ENCODE measurements around the gene HFM1. TPM values are rescaled to one million over a fixed set of nuclear protein-coding genes. Genes with fewer than 3 reads are reported as not detected.

The HFM1 gene
- total and polyA plus RNA-seq, 10 of the 15 experiments (the other 5 are each of a cell fraction or from before 2014, with no cell fraction given), result not detected

DNA sequence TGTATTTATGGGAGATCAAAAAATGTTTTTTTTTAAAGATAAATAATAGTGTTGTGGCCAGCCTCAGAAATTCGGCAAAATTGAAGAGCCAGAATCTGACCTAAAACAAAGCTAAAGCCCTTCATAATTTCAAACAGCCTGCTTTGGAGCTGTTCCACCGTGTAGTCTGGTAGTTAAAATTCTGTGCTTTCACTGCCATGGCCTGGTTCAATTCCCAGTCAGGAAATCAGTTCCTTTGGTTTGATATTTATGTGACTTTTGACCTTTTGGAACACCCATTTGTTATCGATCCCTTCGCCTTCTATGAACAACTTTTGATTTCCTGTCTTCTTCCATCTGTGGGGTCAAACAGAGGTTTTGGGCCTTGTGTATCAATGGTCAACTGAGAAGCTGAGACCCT is 179.8 kb downstream of the HFM1 start:
- SMC1A ChIA-PET (ENCODE audit: uncharacterized antibody, unreplicated experiment), result no interaction called here
- in situ Hi-C loops (cut with MboI) (no loop called here), intact Hi-C loops (cut with micrococcal nuclease; ENCODE audit: unreplicated experiment) (no loop called here)
- H3K4me1 ChIP-seq (ENCODE audit: control insufficient read depth, insufficient read depth, low read length), result no peaks in the 10 kb centered on the region
- H3K27ac ChIP-seq (ENCODE audit: control insufficient read depth, insufficient read depth), result no peak overlapping the region
- no peak overlapping the region for H3K4me3 ChIP-seq
- POLR2A ChIA-PET, result no interaction called here
- no peaks in the 10 kb centered on the region for H3K36me3 ChIP-seq (ENCODE audit: control insufficient read depth in 2 of 2, insufficient read depth in 2 of 2, low read length in 1 of 2)
- no peak overlapping the region for H3K9ac ChIP-seq (ENCODE audit: control insufficient read depth, insufficient read depth, low read length)
- DNase-seq (ENCODE audit: low read depth, low spot score) (no peak), FAIRE-seq (no peak), ATAC-seq (no peak)
- H3K4me2 ChIP-seq (ENCODE audit: control insufficient read depth, insufficient read depth), result no peak overlapping the region
- no peaks in the 10 kb centered on the region for H3K27me3 ChIP-seq (replicated peaks in 1 of 2; ENCODE audit: control insufficient read depth in 2 of 2, insufficient read depth in 2 of 2, low read length in 1 of 2)
- no TSS peak for BruUV-seq (replicated peaks)
- RAD21 ChIA-PET (ENCODE audit: unreplicated experiment), result no interaction called here
- TF ChIP-seq NFXL1 (IDR thresholded peaks at IDR 0.05; ENCODE audit: borderline replicate concordance) (no peak), POLR2AphosphoS2 (IDR thresholded peaks at IDR 0.05; ENCODE audit: low read depth, low read length) (no peak), CEBPB (IDR thresholded peaks at IDR 0.05; ENCODE audit: borderline replicate concordance in 1 of 2, low read depth in 2 of 2, low read length in 2 of 2) (no peak), TCF12 (IDR thresholded peaks at IDR 0.05; ENCODE audit: low read depth, low read length) (no peak), NFIC (IDR thresholded peaks at IDR 0.05; ENCODE audit: low read depth, low read length) (no peak), SUZ12 (IDR thresholded peaks at IDR 0.05; ENCODE audit: unreplicated experiment) (no peak), FOXK2 (IDR thresholded peaks at IDR 0.05) (no peak), IRF4 (IDR thresholded peaks at IDR 0.05; ENCODE audit: low read depth, low read length) (no peak), KDM1A (IDR thresholded peaks at IDR 0.05; ENCODE audit: borderline replicate concordance) (no peak), MTA3 (IDR thresholded peaks at IDR 0.05; ENCODE audit: borderline replicate concordance, low read length) (no peak), BMI1 (IDR thresholded peaks at IDR 0.05; ENCODE audit: borderline replicate concordance) (no peak), SP1 (IDR thresholded peaks at IDR 0.05; ENCODE audit: low read depth, low read length) (no peak), BRCA1 (IDR thresholded peaks at IDR 0.05; ENCODE audit: low read depth, low read length) (no peak)
- TF ChIP-seq, protein P1, sequence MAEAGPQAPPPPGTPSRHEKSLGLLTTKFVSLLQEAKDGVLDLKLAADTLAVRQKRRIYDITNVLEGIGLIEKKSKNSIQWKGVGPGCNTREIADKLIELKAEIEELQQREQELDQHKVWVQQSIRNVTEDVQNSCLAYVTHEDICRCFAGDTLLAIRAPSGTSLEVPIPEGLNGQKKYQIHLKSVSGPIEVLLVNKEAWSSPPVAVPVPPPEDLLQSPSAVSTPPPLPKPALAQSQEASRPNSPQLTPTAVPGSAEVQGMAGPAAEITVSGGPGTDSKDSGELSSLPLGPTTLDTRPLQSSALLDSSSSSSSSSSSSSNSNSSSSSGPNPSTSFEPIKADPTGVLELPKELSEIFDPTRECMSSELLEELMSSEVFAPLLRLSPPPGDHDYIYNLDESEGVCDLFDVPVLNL (IDR thresholded peaks at IDR 0.05; ENCODE audit: low read depth, low read length), result no peak
- TF ChIP-seq, protein P2, sequence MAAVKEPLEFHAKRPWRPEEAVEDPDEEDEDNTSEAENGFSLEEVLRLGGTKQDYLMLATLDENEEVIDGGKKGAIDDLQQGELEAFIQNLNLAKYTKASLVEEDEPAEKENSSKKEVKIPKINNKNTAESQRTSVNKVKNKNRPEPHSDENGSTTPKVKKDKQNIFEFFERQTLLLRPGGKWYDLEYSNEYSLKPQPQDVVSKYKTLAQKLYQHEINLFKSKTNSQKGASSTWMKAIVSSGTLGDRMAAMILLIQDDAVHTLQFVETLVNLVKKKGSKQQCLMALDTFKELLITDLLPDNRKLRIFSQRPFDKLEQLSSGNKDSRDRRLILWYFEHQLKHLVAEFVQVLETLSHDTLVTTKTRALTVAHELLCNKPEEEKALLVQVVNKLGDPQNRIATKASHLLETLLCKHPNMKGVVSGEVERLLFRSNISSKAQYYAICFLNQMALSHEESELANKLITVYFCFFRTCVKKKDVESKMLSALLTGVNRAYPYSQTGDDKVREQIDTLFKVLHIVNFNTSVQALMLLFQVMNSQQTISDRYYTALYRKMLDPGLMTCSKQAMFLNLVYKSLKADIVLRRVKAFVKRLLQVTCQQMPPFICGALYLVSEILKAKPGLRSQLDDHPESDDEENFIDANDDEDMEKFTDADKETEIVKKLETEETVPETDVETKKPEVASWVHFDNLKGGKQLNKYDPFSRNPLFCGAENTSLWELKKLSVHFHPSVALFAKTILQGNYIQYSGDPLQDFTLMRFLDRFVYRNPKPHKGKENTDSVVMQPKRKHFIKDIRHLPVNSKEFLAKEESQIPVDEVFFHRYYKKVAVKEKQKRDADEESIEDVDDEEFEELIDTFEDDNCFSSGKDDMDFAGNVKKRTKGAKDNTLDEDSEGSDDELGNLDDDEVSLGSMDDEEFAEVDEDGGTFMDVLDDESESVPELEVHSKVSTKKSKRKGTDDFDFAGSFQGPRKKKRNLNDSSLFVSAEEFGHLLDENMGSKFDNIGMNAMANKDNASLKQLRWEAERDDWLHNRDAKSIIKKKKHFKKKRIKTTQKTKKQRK (IDR thresholded peaks at IDR 0.05; ENCODE audit: low read depth, low read length), result no peak
- TF ChIP-seq, protein P3, sequence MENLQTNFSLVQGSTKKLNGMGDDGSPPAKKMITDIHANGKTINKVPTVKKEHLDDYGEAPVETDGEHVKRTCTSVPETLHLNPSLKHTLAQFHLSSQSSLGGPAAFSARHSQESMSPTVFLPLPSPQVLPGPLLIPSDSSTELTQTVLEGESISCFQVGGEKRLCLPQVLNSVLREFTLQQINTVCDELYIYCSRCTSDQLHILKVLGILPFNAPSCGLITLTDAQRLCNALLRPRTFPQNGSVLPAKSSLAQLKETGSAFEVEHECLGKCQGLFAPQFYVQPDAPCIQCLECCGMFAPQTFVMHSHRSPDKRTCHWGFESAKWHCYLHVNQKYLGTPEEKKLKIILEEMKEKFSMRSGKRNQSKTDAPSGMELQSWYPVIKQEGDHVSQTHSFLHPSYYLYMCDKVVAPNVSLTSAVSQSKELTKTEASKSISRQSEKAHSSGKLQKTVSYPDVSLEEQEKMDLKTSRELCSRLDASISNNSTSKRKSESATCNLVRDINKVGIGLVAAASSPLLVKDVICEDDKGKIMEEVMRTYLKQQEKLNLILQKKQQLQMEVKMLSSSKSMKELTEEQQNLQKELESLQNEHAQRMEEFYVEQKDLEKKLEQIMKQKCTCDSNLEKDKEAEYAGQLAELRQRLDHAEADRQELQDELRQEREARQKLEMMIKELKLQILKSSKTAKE (IDR thresholded peaks at IDR 0.05; ENCODE audit: low read depth, poor library complexity, severe bottlenecking), result no peak
- 45% methylated on average over 4 of the region's 4 CpGs for WGBS (ENCODE audit: insufficient coverage, insufficient replicate concordance, low lambda C conversion rate, missing lambda C conversion rate)
- no peaks in the 10 kb centered on the region for H4K20me1 ChIP-seq (ENCODE audit: control insufficient read depth, insufficient read depth)
- no peaks in the 10 kb centered on the region for H3K79me2 ChIP-seq (ENCODE audit: control insufficient read depth, insufficient read depth, low read length)
- H2AFZ ChIP-seq (ENCODE audit: control insufficient read depth, low read depth, low read length), result no peak overlapping the region
- no peaks in the 10 kb centered on the region for H3K9me3 ChIP-seq (replicated peaks; ENCODE audit: control insufficient read depth, insufficient read depth, low read length)
- CTCF ChIA-PET, result no interaction called here

All from GM12878 (cell line).